Neural progenitor cell (in vitro differentiated cells): ENCODE results near the gene MEG3.

Source experiments
- CTCF ChIP-seq: fragments of 200-600 bp; sonication (generic); IDR thresholded peaks from 2 replicates; pipeline ENCODE4 v1.5.1; 2017; ENCODE audit warnings: antibody characterized with exemption, mild to moderate bottlenecking
- EZH2 ChIP-seq: fragments of 200-600 bp; sonication (generic); IDR thresholded peaks from 2 replicates; pipeline ENCODE4 v1.6.1; 2017; ENCODE audit warnings: antibody characterized with exemption, mild to moderate bottlenecking, moderate library complexity
- EZH2phosphoT487 ChIP-seq: fragments of 200-600 bp; sonication (generic); IDR thresholded peaks from 2 replicates; pipeline ENCODE4 v1.6.1; 2017; ENCODE audit warnings: antibody characterized with exemption

GRCh38 chr14:100778951-100779690 lies 46.8 kb upstream of the MEG3 start:
- TF ChIP-seq EZH2 (no peak), EZH2phosphoT487 (no peak), CTCF (no peak)
